ENCODE results near the gene MED9. TPM values are rescaled to one million over a fixed set of nuclear protein-coding genes. Genes with fewer than 3 reads are reported as not detected.

The MED9 gene
- polyA plus RNA-seq, 1 of the 3 experiments (the other 2 are of a cell fraction), result 10.1 TPM

GRCh38 chr17:17492571-17492970 is 15.8 kb downstream of the MED9 start (continued):
- TF ChIP-seq IRF3 (IDR thresholded peaks at IDR 0.05; ENCODE audit: low read depth, low read length) (no peak), CHD2 (IDR thresholded peaks at IDR 0.05; ENCODE audit: low read length, partially characterized antibody) (no peak)

GRCh38 chr17:17493249-17493985 is 16.6 kb downstream of the MED9 start:
- H2AFZ ChIP-seq (ENCODE audit: low read depth), result no peak overlapping the region
- DNase-seq, result no peak
- peaks cover 2% of the 10 kb centered on the region for H3F3A ChIP-seq (replicated peaks; ENCODE audit: insufficient read depth)
- no peaks in the 10 kb centered on the region for H3K27me3 ChIP-seq (ENCODE audit: insufficient read depth)
- H3K36me3 ChIP-seq (replicated peaks in 1 of 2; ENCODE audit: control insufficient read depth in 1 of 2, insufficient read depth in 2 of 2, low read length in 1 of 2), result peaks cover 3 to 33% of the 10 kb centered on the region in 2 experiments
- no peak overlapping the region for H3K27ac ChIP-seq (ENCODE audit: low read depth in 2 of 2, low read length in 1 of 2)
- no peaks in the 10 kb centered on the region for H3K9me3 ChIP-seq
- CTCF ChIA-PET, result interaction anchor here (1.0 kb wide), 1 partner anchor 75 kb away, joined by 3 read pairs; no protein-coding TSS in a partner anchor
- no peaks in the 10 kb centered on the region for H3K79me2 ChIP-seq (ENCODE audit: insufficient read depth)
- TF ChIP-seq NRF1 (IDR thresholded peaks at IDR 0.05; ENCODE audit: low read depth, low read length) (no peak), TAF1 (IDR thresholded peaks at IDR 0.05; ENCODE audit: borderline replicate concordance, low read depth, low read length) (no peak), USF2 (IDR thresholded peaks at IDR 0.05; ENCODE audit: borderline replicate concordance, low read depth, low read length) (no peak), GABPA (IDR thresholded peaks at IDR 0.05; ENCODE audit: low read depth) (no peak), RCOR1 (IDR thresholded peaks at IDR 0.05; ENCODE audit: low read length) (no peak), RFX5 (IDR thresholded peaks at IDR 0.05; ENCODE audit: low read length) (no peak), FOXJ3 (CRISPR knock-in tag; IDR thresholded peaks at IDR 0.05) (no peak), YY1 (IDR thresholded peaks at IDR 0.05; ENCODE audit: low read depth) (no peak), RAD21 (IDR thresholded peaks at IDR 0.05; ENCODE audit: low read length) (no peak), EZH2phosphoT487 (IDR thresholded peaks at IDR 0.05; ENCODE audit: borderline replicate concordance, low read depth) (no peak), SIN3A (IDR thresholded peaks at IDR 0.05; ENCODE audit: borderline replicate concordance, low read depth, low read length) (no peak), SMC3 (IDR thresholded peaks at IDR 0.05; ENCODE audit: low read depth, low read length) (no peak), ZBTB33 (IDR thresholded peaks at IDR 0.05; ENCODE audit: borderline replicate concordance, low read depth) (no peak), MXI1 (IDR thresholded peaks at IDR 0.05; ENCODE audit: low read depth, low read length) (no peak), ELF1 (IDR thresholded peaks at IDR 0.05) (no peak), USF1 (IDR thresholded peaks at IDR 0.05; ENCODE audit: borderline replicate concordance, low read depth) (no peak), TEAD4 (IDR thresholded peaks at IDR 0.05; ENCODE audit: borderline replicate concordance, insufficient read depth) (no peak), FOSL2 (IDR thresholded peaks at IDR 0.05; ENCODE audit: borderline replicate concordance, low read depth) (no peak), REST (IDR thresholded peaks at IDR 0.05; ENCODE audit: low read depth, low read length) (no peak), NFIC (IDR thresholded peaks at IDR 0.05; ENCODE audit: borderline replicate concordance) (no peak)
- peaks cover 0 to 7% of the 10 kb centered on the region in 2 experiments; a peak in 1 of 4 replicates for H3K4me1 ChIP-seq (ENCODE audit: control insufficient read depth in 1 of 2, insufficient read depth in 2 of 2, low read depth in 1 of 2, low read length in 1 of 2)
- H3K4me2 ChIP-seq, result no peak overlapping the region
- no peak overlapping the region for H3K9ac ChIP-seq
- H3K9me2 ChIP-seq, result no peaks in the 10 kb centered on the region
- H4K20me1 ChIP-seq (ENCODE audit: insufficient read depth), result no peaks in the 10 kb centered on the region
- no peak overlapping the region for H3K4me3 ChIP-seq (ENCODE audit: low read depth in 2 of 2, low read length in 1 of 2)
- WGBS (ENCODE audit: low lambda C conversion rate), result 83% methylated on average over 11 of the region's 15 CpGs
- POLR2A ChIA-PET, result no interaction called here
